Bronchus fibroblast of lung (primary cell): ENCODE data around the gene DGCR8. TPM values are rescaled to one million over a fixed set of nuclear protein-coding genes. Genes with fewer than 3 reads are reported as not detected.

Experiments used
- total RNA-seq: library from RNA; depleted of rRNA; stranded (reverse); fragments of >200 nt; gene quantifications from 2 replicates; pipeline ENCODE4 v1.2.3, GENCODE V29; 2015

The DGCR8 gene
- 13.4 and 14.1 TPM in 2 replicates for total RNA-seq

DNA sequence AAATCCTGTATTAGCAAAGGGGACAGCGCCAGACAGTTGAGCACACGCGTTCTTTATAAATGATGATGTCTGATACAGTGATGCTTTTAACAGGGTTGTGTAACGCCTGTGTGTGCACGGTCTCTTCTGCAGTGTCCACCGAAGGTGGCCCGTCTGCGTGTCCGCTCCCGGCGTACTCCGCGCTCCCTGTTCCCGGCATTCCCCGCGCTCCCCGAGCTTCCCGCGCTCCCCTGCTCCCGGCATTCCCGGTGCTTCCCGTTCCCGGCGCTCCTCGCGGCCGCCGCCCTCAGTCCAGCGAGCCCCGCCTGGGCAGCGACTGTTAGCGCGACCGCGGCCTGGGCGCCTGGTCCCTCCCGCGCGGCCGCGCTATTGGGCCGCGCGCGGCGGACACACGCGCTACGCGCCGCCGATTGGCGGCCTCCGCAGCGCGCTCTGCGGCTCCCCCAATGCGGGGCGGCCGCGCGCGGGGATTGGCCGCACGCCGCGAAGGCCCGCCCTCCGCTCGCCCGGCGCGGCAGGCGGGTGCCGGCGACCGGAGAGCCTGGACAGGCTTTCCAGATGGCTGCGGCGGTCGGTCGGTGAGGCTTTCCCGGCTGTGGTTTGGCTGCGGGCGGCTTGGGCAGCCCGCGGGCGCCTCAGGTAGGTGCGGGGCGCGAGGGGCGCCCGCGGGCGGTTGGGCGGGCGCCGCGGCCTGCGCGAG, at the start of gene DGCR8:
TSS of gene DGCR8 (plus strand) at position 497 of the 700 bp plus-strand sequence. CDS start 5,723 bp downstream, outside the sequence.

DNA sequence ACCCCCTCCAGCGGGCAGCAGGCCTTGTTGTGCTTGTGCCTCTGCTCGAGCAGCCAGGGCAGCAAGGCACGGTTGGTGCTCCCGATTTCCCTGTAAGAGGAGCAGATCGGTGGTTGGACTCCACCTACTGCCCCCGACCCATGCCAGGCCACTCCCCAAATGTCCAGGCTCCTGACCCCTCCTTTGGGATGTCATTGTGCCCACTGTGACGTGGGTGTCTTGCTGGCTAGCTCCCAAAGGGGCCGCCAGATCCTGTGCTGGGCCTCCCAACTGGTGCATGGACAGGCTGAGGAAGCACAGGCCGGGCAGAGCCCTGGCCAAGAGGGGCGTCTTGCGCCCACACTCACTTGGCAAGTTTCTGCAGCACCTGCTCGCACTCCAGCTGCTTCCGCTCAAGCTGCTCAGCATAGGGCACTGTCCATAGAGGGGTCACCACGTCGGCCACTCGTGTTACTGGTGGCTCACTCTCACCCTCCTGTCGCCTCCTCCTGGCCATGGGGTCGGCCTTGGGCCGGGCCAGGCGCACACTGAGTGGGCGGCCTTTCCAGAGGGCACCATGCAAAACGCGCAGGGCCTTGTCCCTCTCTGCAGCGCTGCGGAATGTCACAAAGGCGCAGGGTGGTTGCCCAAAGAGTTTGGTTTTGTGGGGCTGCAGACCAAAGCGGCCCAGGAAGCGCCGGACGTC, 35.8 kb downstream of the DGCR8 start, which contains the start of gene RANBP1:
TSS of gene RANBP1 (plus strand) at position 414 of the 685 bp plus-strand sequence. CDS start at position 495, 81 bp downstream.

DNA sequence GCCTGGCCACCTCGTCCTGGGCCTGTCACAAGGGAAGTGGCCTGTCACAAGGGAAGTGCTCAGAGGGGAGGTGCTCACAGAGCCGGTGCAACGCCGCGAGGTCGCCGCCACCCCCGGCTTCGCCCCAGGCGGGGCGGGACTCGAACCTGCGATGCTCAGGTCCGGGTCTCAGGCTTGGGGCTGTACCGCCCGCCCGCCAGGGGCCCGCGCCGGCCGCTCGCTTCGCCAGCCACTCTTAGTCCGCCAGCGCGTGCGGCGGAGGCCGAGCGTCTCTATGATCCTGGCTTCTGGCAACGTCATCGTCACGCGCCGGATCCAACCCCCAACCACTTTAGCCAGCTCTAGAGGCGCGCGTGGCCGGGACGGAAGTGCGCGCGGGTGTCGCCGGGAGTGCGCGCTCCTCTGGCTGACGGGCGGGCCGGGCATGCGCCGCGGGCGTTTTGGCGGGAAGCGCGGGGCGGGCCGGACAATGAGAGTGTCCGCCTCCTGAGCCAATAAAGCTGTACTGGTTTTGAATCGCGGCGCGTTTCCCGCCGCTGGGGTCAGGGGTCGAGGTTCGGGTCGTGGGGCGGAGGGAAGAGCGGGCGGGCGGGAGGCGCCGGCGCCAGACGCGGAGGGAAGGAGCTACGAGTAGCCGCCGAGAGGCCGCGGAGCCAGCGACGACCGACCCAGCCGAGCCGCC, 37.1 kb downstream of the DGCR8 start, which contains the start of gene TRMT2A:
TSS of gene TRMT2A (minus strand) at position 276 of the 682 bp plus-strand sequence. CDS start 320 bp downstream, outside the sequence.

DNA sequence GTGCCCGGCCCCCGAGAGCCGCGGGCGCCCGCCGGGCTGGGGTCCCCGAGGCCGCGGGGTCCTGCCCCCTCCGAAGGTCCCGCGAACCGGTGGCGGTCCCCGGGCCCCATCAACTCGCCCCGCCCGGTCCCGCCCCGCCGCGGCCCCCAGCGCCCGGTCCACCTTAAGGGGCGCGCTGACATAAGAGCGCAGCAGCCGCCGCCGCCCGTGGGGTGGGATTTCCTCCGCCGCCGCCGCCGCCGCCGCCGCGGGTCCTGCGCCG, 51.5 kb downstream of the DGCR8 start, which contains the start of gene ZDHHC8:
TSS of gene ZDHHC8 (plus strand) at position 208 of the 262 bp plus-strand sequence. CDS start 144 bp downstream, outside the sequence.

DNA sequence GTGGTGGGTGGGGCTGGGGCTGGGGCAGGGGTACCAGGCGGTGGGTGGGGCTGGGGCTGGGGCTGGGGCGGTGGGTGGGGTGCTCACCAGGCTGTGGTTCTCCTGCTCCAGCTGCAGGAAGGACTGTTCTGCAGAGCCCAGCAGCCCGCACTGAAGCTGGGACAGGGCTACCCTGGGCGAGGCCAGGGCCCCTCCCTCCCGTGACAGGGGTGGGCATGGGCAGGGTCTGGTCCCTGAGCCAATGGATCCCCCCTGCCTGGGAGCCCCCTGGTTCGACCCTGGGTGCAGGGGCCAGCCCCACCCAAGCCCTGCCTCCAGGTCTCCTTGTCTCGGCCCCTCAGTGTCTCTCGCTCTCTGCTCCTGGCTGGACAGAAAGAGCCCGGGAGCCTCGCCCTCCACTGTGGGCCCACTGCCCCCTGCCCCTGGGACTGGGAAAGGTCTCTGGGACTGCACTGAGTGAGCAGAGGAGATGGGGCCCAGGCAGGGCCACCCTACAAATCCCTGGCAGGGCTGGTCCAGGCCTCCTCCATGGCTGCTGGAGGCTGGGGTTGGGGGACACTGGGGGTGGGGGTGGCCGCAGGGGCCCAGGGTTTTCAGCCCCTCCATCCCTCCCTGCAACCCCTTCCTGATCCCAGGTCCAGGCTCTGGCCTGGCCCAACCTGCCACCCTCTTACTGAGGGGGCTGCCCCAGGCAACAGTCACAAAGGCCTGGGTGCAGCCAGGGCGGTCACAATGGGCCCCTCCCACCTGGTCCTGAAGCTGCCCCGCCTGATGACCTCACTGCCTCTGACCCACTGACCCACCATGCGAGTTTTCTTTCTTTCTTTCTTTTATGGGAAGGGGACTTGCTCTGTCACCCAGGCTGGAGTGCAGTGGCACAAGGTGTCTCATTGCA, 70.6 kb downstream of the DGCR8 start, which contains the start of gene CCDC188:
TSS of gene CCDC188 (minus strand) at position 675 of the 895 bp plus-strand sequence. CDS start at position 606, 69 bp downstream.

Other genes with a start within 250 kb of the DGCR8 start
- gene GNB1L, start 225.4 kb upstream of the DGCR8 start, total RNA-seq, result 11.6 and 12.8 TPM in 2 replicates
- 9.4 and 10.3 TPM in 2 replicates for gene RTL10, start 225.4 kb upstream of the DGCR8 start, total RNA-seq
- 290 and 340 TPM in 2 replicates for gene COMT, start 138.5 kb upstream of the DGCR8 start, total RNA-seq
- 27.6 and 28.6 TPM in 2 replicates for gene TXNRD2, start 138.4 kb upstream of the DGCR8 start, total RNA-seq
- gene ARVCF, start 63.4 kb upstream of the DGCR8 start, total RNA-seq, result 8.4 and 9.4 TPM in 2 replicates
- 18.8 and 25.3 TPM in 2 replicates for gene TANGO2, start 59.1 kb upstream of the DGCR8 start, total RNA-seq
- 679 and 792 TPM in 2 replicates for gene RANBP1, start 35.9 kb downstream of the DGCR8 start, total RNA-seq
- 27.1 and 35.5 TPM in 2 replicates for gene TRMT2A, start 37.0 kb downstream of the DGCR8 start, total RNA-seq
- 20.8 and 24.5 TPM in 2 replicates for gene ZDHHC8, start 51.6 kb downstream of the DGCR8 start, total RNA-seq
- 0.15 TPM in 1 of 2 replicates, not detected in the other for gene CCDC188, start 70.8 kb downstream of the DGCR8 start, total RNA-seq
- gene RTN4R, start 188.1 kb downstream of the DGCR8 start, total RNA-seq, result 3.2 and 3.4 TPM in 2 replicates
- gene DGCR6L, start 239.8 kb downstream of the DGCR8 start, total RNA-seq, result 69.3 and 79.8 TPM in 2 replicates